ENCODE results near the gene PCSK4.

The PCSK4 gene

GRCh38 chr19:1433119-1434039 is 56.8 kb downstream of the PCSK4 start:
- peaks cover 58% of the 10 kb centered on the region for H3K36me3 ChIP-seq (ENCODE audit: insufficient read depth, low read depth, low read length)
- H3K4me3 ChIP-seq (ENCODE audit: low read length) = no peak overlapping the region
- no peaks in the 10 kb centered on the region for H3K4me1 ChIP-seq (ENCODE audit: insufficient read depth, low read length)
- H3K27me3 ChIP-seq (ENCODE audit: insufficient read depth, low read length) = no peaks in the 10 kb centered on the region
- no peaks in the 10 kb centered on the region for H3K9me3 ChIP-seq (ENCODE audit: insufficient read depth, low read depth, low read length)
- H3K27ac ChIP-seq (ENCODE audit: low read length) = no peak overlapping the region
- H3K9ac ChIP-seq (ENCODE audit: low read depth, low read length) = no peak overlapping the region

DNA sequence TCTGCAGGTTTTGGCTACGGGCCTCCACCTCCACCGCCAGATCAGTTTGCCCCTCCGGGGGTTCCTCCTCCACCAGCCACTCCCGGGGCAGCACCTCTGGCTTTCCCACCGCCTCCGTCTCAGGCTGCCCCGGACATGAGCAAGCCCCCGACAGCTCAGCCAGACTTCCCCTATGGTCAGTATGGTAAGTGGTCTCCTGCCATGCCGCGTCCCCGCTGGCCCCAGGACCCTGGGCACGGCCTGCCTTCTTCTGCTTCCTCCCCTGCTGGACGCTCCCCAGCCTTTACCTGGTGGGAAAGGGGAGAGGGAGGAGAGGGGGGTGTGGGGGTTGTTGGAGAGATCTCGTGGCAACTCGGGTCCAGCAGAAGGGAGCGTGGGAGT is 57.7 kb downstream of the PCSK4 start:
- peaks cover 67% of the 10 kb centered on the region for H3K36me3 ChIP-seq (ENCODE audit: insufficient read depth, low read depth, low read length)
- H3K27ac ChIP-seq (ENCODE audit: low read length) = no peak overlapping the region
- H3K9ac ChIP-seq (ENCODE audit: low read depth, low read length) = no peak overlapping the region
- H3K9me3 ChIP-seq (ENCODE audit: insufficient read depth, low read depth, low read length) = no peaks in the 10 kb centered on the region
- no peaks in the 10 kb centered on the region for H3K4me1 ChIP-seq (ENCODE audit: insufficient read depth, low read length)
- no peaks in the 10 kb centered on the region for H3K27me3 ChIP-seq (ENCODE audit: insufficient read depth, low read length)
- H3K4me3 ChIP-seq (ENCODE audit: low read length) = no peak overlapping the region

GRCh38 chr19:1431759-1432506 is 58.2 kb downstream of the PCSK4 start:
- H3K9ac ChIP-seq (ENCODE audit: low read depth, low read length) = no peak overlapping the region
- H3K4me1 ChIP-seq (ENCODE audit: insufficient read depth, low read length) = no peaks in the 10 kb centered on the region
- no peak overlapping the region for H3K27ac ChIP-seq (ENCODE audit: low read length)
- no peaks in the 10 kb centered on the region for H3K27me3 ChIP-seq (ENCODE audit: insufficient read depth, low read length)
- H3K9me3 ChIP-seq (ENCODE audit: insufficient read depth, low read depth, low read length) = no peaks in the 10 kb centered on the region
- H3K4me3 ChIP-seq (ENCODE audit: low read length) = no peak overlapping the region
- H3K36me3 ChIP-seq (ENCODE audit: insufficient read depth, low read depth, low read length) = peaks cover 73% of the 10 kb centered on the region
